Panc1 (cell line): Measurements from ENCODE around the gene PKD1L1. TPM values are rescaled to one million over a fixed set of nuclear protein-coding genes. Genes with fewer than 3 reads are reported as not detected.

ENCODE experiments used
- ATAC-seq: fragments of 200-7000 bp; cut with Tn5 transposase; 2 replicates; pipeline ENCODE4 v1.9.1; 2020; ENCODE audit warnings: mild to moderate bottlenecking, moderate library complexity
- BruUV-seq: library from RNA; stranded (reverse); fragments of 400-500 nt; replicated peaks from 2 replicates; lab custom pipeline; 2021; lab: Mats Ljungman, UMichigan
- CTCF ChIA-PET: fragments of 300-600 bp; sonication (Branson Sonifier 250); formaldehyde crosslinking; loops from one replicate; lab custom pipeline; 2022; ENCODE audit warnings: antibody characterized with exemption; lab: Charles Lee
- POLR2A ChIA-PET: fragments of 300-600 bp; sonication (Branson Sonifier 250); formaldehyde crosslinking; loops from one replicate; lab custom pipeline; 2022; ENCODE audit warnings: antibody characterized with exemption; lab: Charles Lee
- DNase-seq: peaks from one replicate; pipeline ENCODE4 v3.0.0-alpha.2; 2010; ENCODE audit warnings: low read depth, low spot score
- H3K27ac ChIP-seq: 2 replicates; pipeline ENCODE4 v1.5.1; 2011; ENCODE audit warnings: mild to moderate bottlenecking, low read length, inconsistent platforms
- H3K27me3 ChIP-seq: fragments of 200-500 bp; sonication (Bioruptor generic); 2 replicates; pipeline ENCODE4 v1.6.0; 2014; ENCODE audit warnings: low read length, inconsistent platforms; ENCODE audit not compliant: control insufficient read depth, insufficient read depth
- H3K36me3 ChIP-seq: fragments of 200-500 bp; sonication (Bioruptor generic); 2 replicates; pipeline ENCODE4 v1.5.1; 2014; ENCODE audit warnings: inconsistent platforms, mild to moderate bottlenecking, low read length, moderate library complexity; ENCODE audit not compliant: control insufficient read depth, insufficient read depth
- H3K4me1 ChIP-seq: 2 replicates; pipeline ENCODE4 v1.5.1; 2011; ENCODE audit warnings: inconsistent platforms, mild to moderate bottlenecking, low read length, moderate library complexity; ENCODE audit not compliant: control insufficient read depth, insufficient read depth
- H3K4me3 ChIP-seq, 2 experiments: 2 replicates each; pipeline ENCODE4 v1.5.1; 2011 to 2012; ENCODE audit warnings: low read depth in 2 of 2, low read length in 2 of 2, mild to moderate bottlenecking in 2 of 2, inconsistent platforms in 1 of 2, moderate library complexity in 1 of 2
- H3K9me3 ChIP-seq: fragments of 200-500 bp; sonication (Bioruptor generic); 2 replicates; pipeline ENCODE4 v1.5.1; 2014; ENCODE audit warnings: low read depth, mild to moderate bottlenecking, inconsistent platforms, low read length, moderate library complexity; ENCODE audit not compliant: control insufficient read depth, insufficient read depth
- POLR2AphosphoS5 ChIP-seq: IDR thresholded peaks from 2 replicates; pipeline ENCODE4 v1.6.1; 2012; ENCODE audit warnings: mild to moderate bottlenecking, low read depth, low read length, moderate library complexity
- SIN3A ChIP-seq: IDR thresholded peaks from 2 replicates; pipeline ENCODE4 v1.6.1; 2012; ENCODE audit warnings: low read depth, mild to moderate bottlenecking, low read length, moderate library complexity, borderline replicate concordance; ENCODE audit not compliant: insufficient read depth
- TCF7L2 ChIP-seq: IDR thresholded peaks from 2 replicates; pipeline ENCODE4 v1.6.1; 2011; ENCODE audit warnings: mild to moderate bottlenecking, low read depth, low read length, inconsistent platforms
- in situ Hi-C: cut with HindIII; loops from 2 replicates; pipeline ENCODE4 v1.10.0; 2016; ENCODE audit warnings: low sequenced_read_pairs, low pct_unique_long_range_greater_than_20kb
- intact Hi-C: fragments of 100-400 bp; cut with micrococcal nuclease; formaldehyde crosslinking; loops from one replicate; pipeline ENCODE4 v1.10.0; 2022; ENCODE audit not compliant: unreplicated experiment
- total RNA-seq: library from RNA; stranded (reverse); gene quantifications from one replicate; pipeline ENCODE4 v1.2.1, GENCODE V29; 2021; ENCODE audit not compliant: unreplicated experiment
- TF ChIP-seq, protein P1 (sequence below): fragments of 450-650 bp; IDR thresholded peaks from 2 replicates; pipeline ENCODE4 v1.5.1; 2017; ENCODE audit warnings: mild to moderate bottlenecking
- TF ChIP-seq, protein P2 (sequence below), 2 experiments: IDR thresholded peaks; 2 replicates each; pipeline ENCODE4 v1.6.1; 2011 to 2012; ENCODE audit warnings: low read depth in 2 of 2, control low read depth in 1 of 2, low read length in 1 of 2, mild to moderate bottlenecking in 1 of 2, moderate library complexity in 1 of 2; ENCODE audit not compliant: insufficient read depth in 1 of 2

The PKD1L1 gene
- total RNA-seq, 1 experiment from 2014 or later, result 2.2 TPM

DNA sequence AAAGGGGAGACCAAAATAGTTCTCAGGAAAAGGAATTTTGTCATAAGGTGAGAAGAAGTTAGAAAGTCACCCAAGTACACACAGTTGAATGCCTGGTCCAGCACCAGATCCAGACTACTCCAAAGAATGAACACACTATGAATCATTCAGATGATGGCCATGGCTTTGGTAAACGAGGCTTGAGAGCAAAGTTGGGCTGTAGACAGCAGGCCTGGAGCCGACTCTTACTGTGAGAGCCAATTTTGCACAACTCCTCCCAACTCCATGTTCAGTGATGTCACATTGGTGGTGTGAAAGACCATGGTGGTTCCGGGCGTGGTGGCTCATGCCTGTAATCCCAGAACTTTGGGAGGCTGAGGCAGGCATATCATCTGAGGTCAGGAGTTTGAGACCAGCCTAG lies 131.6 kb downstream of the PKD1L1 start:
- no peak for TF ChIP-seq POLR2AphosphoS5
- TF ChIP-seq SIN3A, result no peak
- TF ChIP-seq, protein P1, sequence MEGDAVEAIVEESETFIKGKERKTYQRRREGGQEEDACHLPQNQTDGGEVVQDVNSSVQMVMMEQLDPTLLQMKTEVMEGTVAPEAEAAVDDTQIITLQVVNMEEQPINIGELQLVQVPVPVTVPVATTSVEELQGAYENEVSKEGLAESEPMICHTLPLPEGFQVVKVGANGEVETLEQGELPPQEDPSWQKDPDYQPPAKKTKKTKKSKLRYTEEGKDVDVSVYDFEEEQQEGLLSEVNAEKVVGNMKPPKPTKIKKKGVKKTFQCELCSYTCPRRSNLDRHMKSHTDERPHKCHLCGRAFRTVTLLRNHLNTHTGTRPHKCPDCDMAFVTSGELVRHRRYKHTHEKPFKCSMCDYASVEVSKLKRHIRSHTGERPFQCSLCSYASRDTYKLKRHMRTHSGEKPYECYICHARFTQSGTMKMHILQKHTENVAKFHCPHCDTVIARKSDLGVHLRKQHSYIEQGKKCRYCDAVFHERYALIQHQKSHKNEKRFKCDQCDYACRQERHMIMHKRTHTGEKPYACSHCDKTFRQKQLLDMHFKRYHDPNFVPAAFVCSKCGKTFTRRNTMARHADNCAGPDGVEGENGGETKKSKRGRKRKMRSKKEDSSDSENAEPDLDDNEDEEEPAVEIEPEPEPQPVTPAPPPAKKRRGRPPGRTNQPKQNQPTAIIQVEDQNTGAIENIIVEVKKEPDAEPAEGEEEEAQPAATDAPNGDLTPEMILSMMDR, result no peak
- TF ChIP-seq, protein P2, sequence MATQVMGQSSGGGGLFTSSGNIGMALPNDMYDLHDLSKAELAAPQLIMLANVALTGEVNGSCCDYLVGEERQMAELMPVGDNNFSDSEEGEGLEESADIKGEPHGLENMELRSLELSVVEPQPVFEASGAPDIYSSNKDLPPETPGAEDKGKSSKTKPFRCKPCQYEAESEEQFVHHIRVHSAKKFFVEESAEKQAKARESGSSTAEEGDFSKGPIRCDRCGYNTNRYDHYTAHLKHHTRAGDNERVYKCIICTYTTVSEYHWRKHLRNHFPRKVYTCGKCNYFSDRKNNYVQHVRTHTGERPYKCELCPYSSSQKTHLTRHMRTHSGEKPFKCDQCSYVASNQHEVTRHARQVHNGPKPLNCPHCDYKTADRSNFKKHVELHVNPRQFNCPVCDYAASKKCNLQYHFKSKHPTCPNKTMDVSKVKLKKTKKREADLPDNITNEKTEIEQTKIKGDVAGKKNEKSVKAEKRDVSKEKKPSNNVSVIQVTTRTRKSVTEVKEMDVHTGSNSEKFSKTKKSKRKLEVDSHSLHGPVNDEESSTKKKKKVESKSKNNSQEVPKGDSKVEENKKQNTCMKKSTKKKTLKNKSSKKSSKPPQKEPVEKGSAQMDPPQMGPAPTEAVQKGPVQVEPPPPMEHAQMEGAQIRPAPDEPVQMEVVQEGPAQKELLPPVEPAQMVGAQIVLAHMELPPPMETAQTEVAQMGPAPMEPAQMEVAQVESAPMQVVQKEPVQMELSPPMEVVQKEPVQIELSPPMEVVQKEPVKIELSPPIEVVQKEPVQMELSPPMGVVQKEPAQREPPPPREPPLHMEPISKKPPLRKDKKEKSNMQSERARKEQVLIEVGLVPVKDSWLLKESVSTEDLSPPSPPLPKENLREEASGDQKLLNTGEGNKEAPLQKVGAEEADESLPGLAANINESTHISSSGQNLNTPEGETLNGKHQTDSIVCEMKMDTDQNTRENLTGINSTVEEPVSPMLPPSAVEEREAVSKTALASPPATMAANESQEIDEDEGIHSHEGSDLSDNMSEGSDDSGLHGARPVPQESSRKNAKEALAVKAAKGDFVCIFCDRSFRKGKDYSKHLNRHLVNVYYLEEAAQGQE (IDR thresholded peaks at IDR 0.05; ENCODE audit: insufficient read depth in 1 of 2, low read depth in 2 of 2, low read length in 1 of 2), result no peak
- TF ChIP-seq TCF7L2, result no peak

GRCh38 chr7:47815867-47816266 lies 132.4 kb downstream of the PKD1L1 start:
- Histone ChIP-seq H3K4me3 (no peak overlapping the region), H3K27me3 (no peaks in the 10 kb centered on the region), H3K27ac (peak overlapping the region; percentile 96), H3K9me3 (no peaks in the 10 kb centered on the region), H3K36me3 (no peaks in the 10 kb centered on the region), H3K4me1 (peaks cover 52% of the 10 kb centered on the region)
- POLR2A ChIA-PET, result no interaction called here
- no peak for ATAC-seq
- no TSS peak for BruUV-seq
- intact Hi-C loops, result loop anchor here (5.0 to 10.0 kb wide), 3 partner anchors 39 to 239 kb away; no protein-coding TSS in a partner anchor
- in situ Hi-C loops, result no loop called here
- CTCF ChIA-PET, result interaction anchor here (0.5 kb wide), 1 partner anchor 71 kb away, joined by 9 read pairs; no protein-coding TSS in a partner anchor
- no peak for DNase-seq
- TF ChIP-seq, protein P2 (IDR thresholded peaks at IDR 0.05; ENCODE audit: insufficient read depth in 1 of 2, low read depth in 2 of 2, low read length in 1 of 2), result no peak
- TF ChIP-seq POLR2AphosphoS5 (no peak), SIN3A (no peak), TCF7L2 (no peak)
- TF ChIP-seq, protein P1, result no peak

More for the DNA sequence above, 131.6 kb downstream of the PKD1L1 start:
- H3K9me3 ChIP-seq, result no peaks in the 10 kb centered on the region
- peaks cover 52% of the 10 kb centered on the region for H3K4me1 ChIP-seq
- ATAC-seq (no peak; the same call in 1 of the 2 replicates), DNase-seq (no peak)
- ChIA-PET CTCF (no interaction called here), POLR2A (no interaction called here)
- H3K4me3 ChIP-seq, result no peak overlapping the region
- H3K36me3 ChIP-seq, result no peaks in the 10 kb centered on the region
- H3K27ac ChIP-seq, result peak overlapping the region; percentile 96
- BruUV-seq, result no TSS peak
- H3K27me3 ChIP-seq, result no peaks in the 10 kb centered on the region
- in situ Hi-C loops (no loop called here), intact Hi-C loops (loop anchor here (5.0 to 10.0 kb wide), 3 partner anchors 39 to 239 kb away; no protein-coding TSS in a partner anchor)
